ENCODE measurements around the gene ARSA.
"Not testable (repeated sequence)": the region's sequence is repeated elsewhere in the genome, so short reads cannot be mapped to it uniquely, and the experiment has no call there.

The ARSA gene

DNA sequence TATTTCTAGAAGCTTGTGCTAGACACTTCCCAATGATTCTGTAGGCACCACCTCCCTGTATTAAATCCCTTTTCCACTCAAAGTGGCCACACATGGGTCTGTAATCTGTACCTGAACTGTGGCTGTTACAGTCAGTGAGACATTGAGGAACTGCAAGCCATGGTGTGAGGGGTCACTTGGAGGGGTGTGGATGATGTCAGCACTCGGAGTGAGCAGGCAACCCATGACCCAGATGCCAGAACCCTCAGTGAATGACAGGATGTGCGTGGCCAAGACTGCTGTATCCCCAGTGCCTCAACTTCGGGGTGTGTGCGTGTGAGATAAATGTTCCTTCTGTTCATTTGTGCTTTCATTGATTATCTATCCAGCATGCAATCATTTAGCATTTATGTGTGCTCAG, 30.0 kb upstream of the ARSA start:
- no peaks in the 10 kb centered on the region for H3K4me1 ChIP-seq (ENCODE audit: insufficient read depth, low read length, severe bottlenecking)
- no peaks in the 10 kb centered on the region for H3K9me2 ChIP-seq (ENCODE audit: low read depth, low read length)
- no peaks in the 10 kb centered on the region for H3K36me3 ChIP-seq (ENCODE audit: insufficient read depth, low read length)
- no peak overlapping the region for H3K27ac ChIP-seq (ENCODE audit: low read depth, low read length, poor library complexity, severe bottlenecking)
- H2AFZ ChIP-seq (ENCODE audit: low read length) = no peak overlapping the region
- H3F3A ChIP-seq (ENCODE audit: insufficient read depth, low read length) = no peaks in the 10 kb centered on the region
- peaks cover 13% of the 10 kb centered on the region; the same call in 1 of the 2 replicates for H3K27me3 ChIP-seq (ENCODE audit: insufficient read depth, low read length)
- no peak overlapping the region for H3K4me2 ChIP-seq (ENCODE audit: low read length)
- no peak overlapping the region for H3K4me3 ChIP-seq (ENCODE audit: low read depth, low read length, poor library complexity, severe bottlenecking)
- H3K79me2 ChIP-seq (ENCODE audit: insufficient read depth, low read length) = no peaks in the 10 kb centered on the region
- H3K9ac ChIP-seq (ENCODE audit: low read length) = no peak overlapping the region
- no peaks in the 10 kb centered on the region for H3K9me3 ChIP-seq (ENCODE audit: low read length)
- TF ChIP-seq, protein P1, sequence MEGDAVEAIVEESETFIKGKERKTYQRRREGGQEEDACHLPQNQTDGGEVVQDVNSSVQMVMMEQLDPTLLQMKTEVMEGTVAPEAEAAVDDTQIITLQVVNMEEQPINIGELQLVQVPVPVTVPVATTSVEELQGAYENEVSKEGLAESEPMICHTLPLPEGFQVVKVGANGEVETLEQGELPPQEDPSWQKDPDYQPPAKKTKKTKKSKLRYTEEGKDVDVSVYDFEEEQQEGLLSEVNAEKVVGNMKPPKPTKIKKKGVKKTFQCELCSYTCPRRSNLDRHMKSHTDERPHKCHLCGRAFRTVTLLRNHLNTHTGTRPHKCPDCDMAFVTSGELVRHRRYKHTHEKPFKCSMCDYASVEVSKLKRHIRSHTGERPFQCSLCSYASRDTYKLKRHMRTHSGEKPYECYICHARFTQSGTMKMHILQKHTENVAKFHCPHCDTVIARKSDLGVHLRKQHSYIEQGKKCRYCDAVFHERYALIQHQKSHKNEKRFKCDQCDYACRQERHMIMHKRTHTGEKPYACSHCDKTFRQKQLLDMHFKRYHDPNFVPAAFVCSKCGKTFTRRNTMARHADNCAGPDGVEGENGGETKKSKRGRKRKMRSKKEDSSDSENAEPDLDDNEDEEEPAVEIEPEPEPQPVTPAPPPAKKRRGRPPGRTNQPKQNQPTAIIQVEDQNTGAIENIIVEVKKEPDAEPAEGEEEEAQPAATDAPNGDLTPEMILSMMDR (IDR thresholded peaks at IDR 0.05; ENCODE audit: low read length) = no peak
- TF ChIP-seq EZH2 (IDR thresholded peaks at IDR 0.05; ENCODE audit: borderline replicate concordance, low read length) = no peak
- no peaks in the 10 kb centered on the region for H4K20me1 ChIP-seq (ENCODE audit: insufficient read depth, low read length)

DNA sequence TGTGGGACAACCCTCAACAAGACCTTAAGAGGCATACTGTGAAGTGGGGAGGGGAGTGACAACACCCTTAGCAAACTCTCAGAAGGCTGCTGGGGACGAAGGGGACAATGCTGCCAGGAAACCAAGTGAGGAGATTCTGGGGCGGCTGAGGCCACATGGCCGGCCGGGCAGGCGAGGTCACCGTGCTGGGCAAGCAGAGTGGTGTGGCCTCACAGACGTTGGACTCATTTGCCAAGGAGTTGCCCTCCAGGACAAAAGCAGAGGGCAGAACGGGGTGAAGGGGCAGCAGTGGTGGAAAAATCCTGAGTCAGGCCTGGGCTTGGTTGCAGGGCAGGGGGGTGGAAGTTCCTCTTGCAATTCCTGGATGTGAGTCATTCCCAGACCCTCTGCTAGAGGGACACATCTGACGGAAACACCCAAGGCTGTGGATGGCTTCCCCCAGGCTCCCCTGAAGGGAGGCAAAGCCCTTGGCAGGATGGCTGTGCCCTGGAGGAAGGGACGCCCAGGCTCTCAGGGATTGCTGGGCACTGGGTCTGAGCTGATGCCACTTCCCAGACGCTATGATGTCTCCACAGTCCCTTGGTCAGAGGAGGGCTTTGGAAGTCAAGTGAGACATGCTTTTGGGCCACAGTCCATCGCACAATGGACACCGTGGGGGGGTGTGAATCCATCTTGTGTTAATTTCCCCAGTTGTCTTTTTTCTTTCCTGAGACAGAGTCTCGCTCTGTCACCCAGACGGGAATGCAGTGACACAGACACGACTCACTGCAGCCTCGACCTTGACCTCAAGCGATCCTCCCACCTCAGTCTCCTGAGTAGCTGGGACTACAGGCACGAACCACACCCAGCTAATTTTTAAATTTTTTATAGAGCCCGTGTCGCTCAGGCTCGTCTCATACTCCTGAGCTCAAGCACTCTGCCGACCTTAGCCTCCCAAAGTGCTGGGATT, 28.4 kb upstream of the ARSA start:
- Histone ChIP-seq H3K9ac (ENCODE audit: low read length) (no peak overlapping the region), H3K4me2 (ENCODE audit: low read length) (no peak overlapping the region)

DNA sequence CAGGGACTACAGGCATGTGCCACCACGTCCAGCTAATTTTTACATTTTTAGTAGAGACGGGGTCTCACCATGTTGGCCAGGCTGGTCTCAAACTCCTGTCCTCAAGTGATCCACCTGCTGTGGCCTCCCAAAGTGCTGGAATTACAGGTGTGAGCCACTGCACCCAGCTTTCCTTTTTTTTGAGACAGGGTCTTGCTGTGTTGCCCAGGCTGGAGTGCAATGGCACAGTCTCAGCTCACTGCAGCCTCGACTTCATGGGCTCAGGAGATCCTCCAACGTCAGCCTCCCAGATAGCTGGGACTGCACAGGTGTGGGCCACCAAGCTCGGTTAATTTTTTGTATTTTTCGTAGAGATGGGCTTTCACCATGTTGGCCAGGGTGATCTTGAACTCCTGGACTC, 26.7 kb upstream of the ARSA start:
- H3K79me2 ChIP-seq (ENCODE audit: insufficient read depth, low read length) = not testable (repeated sequence)
- H3K27me3 ChIP-seq (ENCODE audit: insufficient read depth, low read length) = peaks cover 13% of the 10 kb centered on the region; the same call in 1 of the 2 replicates

More for the DNA sequence above, 28.4 kb upstream of the ARSA start:
- Histone ChIP-seq H3F3A (ENCODE audit: insufficient read depth, low read length) (no peaks in the 10 kb centered on the region), H3K27me3 (ENCODE audit: insufficient read depth, low read length) (peaks cover 13% of the 10 kb centered on the region; the same call in 1 of the 2 replicates), H2AFZ (ENCODE audit: low read length) (no peak overlapping the region), H3K4me3 (ENCODE audit: low read depth, low read length, poor library complexity, severe bottlenecking) (no peak overlapping the region), H3K9me3 (ENCODE audit: low read length) (no peaks in the 10 kb centered on the region), H3K79me2 (ENCODE audit: insufficient read depth, low read length) (no peaks in the 10 kb centered on the region), H4K20me1 (ENCODE audit: insufficient read depth, low read length) (no peaks in the 10 kb centered on the region), H3K4me1 (ENCODE audit: insufficient read depth, low read length, severe bottlenecking) (no peaks in the 10 kb centered on the region), H3K36me3 (ENCODE audit: insufficient read depth, low read length) (no peaks in the 10 kb centered on the region), H3K9me2 (ENCODE audit: low read depth, low read length) (no peaks in the 10 kb centered on the region), H3K27ac (ENCODE audit: low read depth, low read length, poor library complexity, severe bottlenecking) (no peak overlapping the region)
- TF ChIP-seq, protein P1 (IDR thresholded peaks at IDR 0.05; ENCODE audit: low read length) = no peak
- TF ChIP-seq EZH2 (IDR thresholded peaks at IDR 0.05; ENCODE audit: borderline replicate concordance, low read length) = no peak

More for the DNA sequence above, 26.7 kb upstream of the ARSA start:
- not testable (repeated sequence) for H4K20me1 ChIP-seq (ENCODE audit: insufficient read depth, low read length); H3K4me1 ChIP-seq (ENCODE audit: insufficient read depth, low read length, severe bottlenecking); H3K27ac ChIP-seq (ENCODE audit: low read depth, low read length, poor library complexity, severe bottlenecking); H3K4me3 ChIP-seq (ENCODE audit: low read depth, low read length, poor library complexity, severe bottlenecking); H3K36me3 ChIP-seq (ENCODE audit: insufficient read depth, low read length); H2AFZ ChIP-seq (ENCODE audit: low read length); H3K4me2 ChIP-seq (ENCODE audit: low read length); H3K9me2 ChIP-seq (ENCODE audit: low read depth, low read length); H3K9me3 ChIP-seq (ENCODE audit: low read length); H3F3A ChIP-seq (ENCODE audit: insufficient read depth, low read length); H3K9ac ChIP-seq (ENCODE audit: low read length)

Measured in OCI-LY1 (cell line).